Smooth muscle cell (in vitro differentiated cells): Measurements from ENCODE around the gene MAPK1. TPM values are rescaled to one million over a fixed set of nuclear protein-coding genes. Genes with fewer than 3 reads are reported as not detected.

Source experiments
- DNase-seq: peaks from one replicate; lab custom pipeline; 2025; ENCODE audit not compliant: unreplicated experiment; lab: John Stamatoyannopoulos, UW
- H2AFZ ChIP-seq: fragments of 200-600 bp; sonication (generic); 2 replicates; pipeline ENCODE4 v1.6.0; 2016; ENCODE audit warnings: antibody characterized with exemption, low read depth, mild to moderate bottlenecking
- H3F3A ChIP-seq: fragments of 200-600 bp; sonication (generic); 2 replicates; pipeline ENCODE4 v1.6.0; 2017; ENCODE audit warnings: antibody characterized with exemption, low read depth
- H3K27ac ChIP-seq: fragments of 200-600 bp; sonication (generic); 2 replicates; pipeline ENCODE4 v1.5.1; 2016; ENCODE audit warnings: low read depth, mild to moderate bottlenecking
- H3K27me3 ChIP-seq: fragments of 200-600 bp; sonication (generic); 2 replicates; pipeline ENCODE4 v1.6.1; 2016; ENCODE audit warnings: low read depth, mild to moderate bottlenecking
- H3K36me3 ChIP-seq: fragments of 200-600 bp; sonication (generic); 2 replicates; pipeline ENCODE4 v1.5.1; 2016; ENCODE audit warnings: low read depth
- H3K4me1 ChIP-seq: fragments of 200-600 bp; sonication (generic); 2 replicates; pipeline ENCODE4 v1.5.1; 2016; ENCODE audit warnings: low read depth
- H3K4me2 ChIP-seq: fragments of 200-600 bp; sonication (generic); 2 replicates; pipeline ENCODE4 v1.6.0; 2016; ENCODE audit warnings: mild to moderate bottlenecking
- H3K4me3 ChIP-seq: fragments of 200-600 bp; sonication (generic); 2 replicates; pipeline ENCODE4 v1.5.1; 2016; ENCODE audit warnings: mild to moderate bottlenecking
- H3K79me2 ChIP-seq: fragments of 200-600 bp; sonication (generic); 2 replicates; pipeline ENCODE4 v1.6.0; 2016; ENCODE audit warnings: low read depth, mild to moderate bottlenecking
- H3K9ac ChIP-seq: fragments of 200-600 bp; sonication (generic); 2 replicates; pipeline ENCODE4 v1.6.0; 2016; ENCODE audit warnings: low read depth
- H3K9me3 ChIP-seq: fragments of 200-600 bp; sonication (generic); replicated peaks from 2 replicates; pipeline ENCODE4 v1.5.1; 2016; ENCODE audit warnings: low read depth
- H4K20me1 ChIP-seq: fragments of 200-600 bp; sonication (generic); 2 replicates; pipeline ENCODE4 v1.6.0; 2016; ENCODE audit warnings: low read depth
- WGBS: methylation state at CpG from one replicate; pipeline ENCODE4 v1.1.7; 2016; ENCODE audit warnings: low lambda C conversion rate; 5-methylcytosine and 5-hydroxymethylcytosine counted together
- polyA plus RNA-seq: library from polyadenylated mRNA; unstranded; fragments of >200 nt; fragmentation: Nextera tagmentation; extraction: Ambion mirVana; gene quantifications from 2 replicates; pipeline ENCODE4 v1.2.1, GENCODE V29; 2016
- total RNA-seq: library from RNA; depleted of rRNA; stranded (reverse); fragments of >200 nt; gene quantifications from 2 replicates; pipeline ENCODE4 v1.2.3, GENCODE V29; 2014
- TF ChIP-seq, protein P1 (sequence below): fragments of 200-600 bp; sonication (generic); IDR thresholded peaks from 2 replicates; pipeline ENCODE4 v1.5.1; 2017; ENCODE audit warnings: borderline replicate concordance, mild to moderate bottlenecking, antibody characterized with exemption; ENCODE audit not compliant: insufficient read depth, poor library complexity, severe bottlenecking

The MAPK1 gene
- total and polyA plus RNA-seq, 2 experiments from 2014 or later: 57.1 to 62.3 TPM

DNA sequence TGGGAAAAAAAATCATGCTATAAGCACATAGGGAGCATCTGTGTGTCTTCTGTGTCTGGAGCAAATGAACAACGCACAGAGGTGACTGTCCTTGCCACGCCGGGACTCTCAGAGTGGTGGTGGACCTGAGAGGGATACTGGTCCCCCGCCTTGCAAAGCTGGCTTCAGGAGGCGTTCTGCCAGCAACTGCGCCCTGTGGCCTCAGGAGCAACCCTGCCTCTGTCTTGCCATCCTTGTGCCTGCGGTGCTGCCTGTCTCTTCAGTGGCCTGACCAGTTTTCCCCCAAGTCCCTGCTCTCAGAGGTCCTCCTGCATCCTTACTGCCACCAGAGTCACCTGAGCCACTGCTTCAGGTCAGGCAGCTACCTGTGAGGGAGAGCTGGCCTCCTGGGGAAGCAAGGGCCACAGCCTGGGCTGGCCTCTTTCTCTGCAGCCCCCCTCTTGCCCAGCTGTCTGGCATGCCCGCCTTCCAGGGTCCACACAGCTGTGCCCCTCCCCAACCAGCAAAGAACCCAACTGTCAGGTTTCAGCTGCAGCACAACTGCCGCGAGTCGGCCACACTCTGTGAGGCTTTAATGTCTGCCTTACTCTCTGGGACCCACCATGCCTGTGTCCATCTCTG, 101.4 kb downstream of the MAPK1 start:
- peaks cover 31% of the 10 kb centered on the region for H3K36me3 ChIP-seq
- DNase-seq: no peak

DNA sequence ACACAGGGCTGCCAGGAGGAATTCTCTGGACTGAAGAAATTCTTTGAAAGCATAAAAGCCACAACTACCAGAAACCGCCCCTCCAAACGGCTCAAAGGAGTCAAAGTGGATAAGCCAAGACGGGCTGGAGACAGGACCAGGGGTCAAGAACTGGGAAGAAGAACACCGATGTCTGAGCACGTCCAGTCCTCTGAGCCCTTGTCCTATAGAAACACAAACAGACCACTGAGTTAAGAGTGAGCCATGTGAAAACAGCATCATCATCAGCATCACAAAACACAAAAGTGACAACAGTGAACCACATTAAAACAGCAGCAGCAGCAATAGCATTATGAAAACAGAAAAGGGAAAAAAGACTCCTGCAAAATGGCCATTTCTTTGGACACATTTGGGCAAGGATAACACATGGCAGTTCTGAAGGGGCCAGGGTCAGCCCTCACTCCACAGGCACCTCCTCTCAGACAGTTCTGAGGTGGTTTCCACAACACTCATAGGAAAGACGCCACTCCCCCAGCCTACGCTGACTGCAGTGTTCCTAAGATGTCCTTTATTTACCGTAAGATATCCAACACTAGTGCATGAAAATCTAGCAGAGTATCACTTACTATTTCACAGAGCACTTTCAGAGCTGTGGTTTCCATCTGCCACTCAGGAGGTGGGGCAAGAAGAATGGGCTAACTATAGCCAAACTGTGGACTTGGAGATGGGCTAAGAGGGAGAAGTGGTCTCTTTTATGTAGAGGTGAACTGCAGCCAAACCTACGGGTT, 103.2 kb downstream of the MAPK1 start:
- TF ChIP-seq, protein P1, sequence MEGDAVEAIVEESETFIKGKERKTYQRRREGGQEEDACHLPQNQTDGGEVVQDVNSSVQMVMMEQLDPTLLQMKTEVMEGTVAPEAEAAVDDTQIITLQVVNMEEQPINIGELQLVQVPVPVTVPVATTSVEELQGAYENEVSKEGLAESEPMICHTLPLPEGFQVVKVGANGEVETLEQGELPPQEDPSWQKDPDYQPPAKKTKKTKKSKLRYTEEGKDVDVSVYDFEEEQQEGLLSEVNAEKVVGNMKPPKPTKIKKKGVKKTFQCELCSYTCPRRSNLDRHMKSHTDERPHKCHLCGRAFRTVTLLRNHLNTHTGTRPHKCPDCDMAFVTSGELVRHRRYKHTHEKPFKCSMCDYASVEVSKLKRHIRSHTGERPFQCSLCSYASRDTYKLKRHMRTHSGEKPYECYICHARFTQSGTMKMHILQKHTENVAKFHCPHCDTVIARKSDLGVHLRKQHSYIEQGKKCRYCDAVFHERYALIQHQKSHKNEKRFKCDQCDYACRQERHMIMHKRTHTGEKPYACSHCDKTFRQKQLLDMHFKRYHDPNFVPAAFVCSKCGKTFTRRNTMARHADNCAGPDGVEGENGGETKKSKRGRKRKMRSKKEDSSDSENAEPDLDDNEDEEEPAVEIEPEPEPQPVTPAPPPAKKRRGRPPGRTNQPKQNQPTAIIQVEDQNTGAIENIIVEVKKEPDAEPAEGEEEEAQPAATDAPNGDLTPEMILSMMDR: no peak
- Histone ChIP-seq H2AFZ (no peak overlapping the region), H3K4me1 (no peaks in the 10 kb centered on the region), H3K4me3 (no peak overlapping the region), H4K20me1 (peaks cover 15% of the 10 kb centered on the region), H3K9ac (no peak overlapping the region), H3K4me2 (no peak overlapping the region), H3K79me2 (no peaks in the 10 kb centered on the region), H3K36me3 (peaks cover 24% of the 10 kb centered on the region), H3F3A (no peaks in the 10 kb centered on the region), H3K27ac (no peak overlapping the region), H3K9me3 (no peaks in the 10 kb centered on the region), H3K27me3 (no peaks in the 10 kb centered on the region)
- no peak for DNase-seq
- WGBS: 94% methylated on average over 9 of the region's 9 CpGs

More for the DNA sequence above, 101.4 kb downstream of the MAPK1 start:
- Histone ChIP-seq H2AFZ (no peak overlapping the region), H4K20me1 (peaks cover 8% of the 10 kb centered on the region), H3K9ac (no peak overlapping the region), H3K4me2 (no peak overlapping the region), H3K27me3 (no peaks in the 10 kb centered on the region), H3K9me3 (no peaks in the 10 kb centered on the region), H3K79me2 (no peaks in the 10 kb centered on the region), H3K4me1 (no peaks in the 10 kb centered on the region), H3F3A (no peaks in the 10 kb centered on the region), H3K4me3 (no peak overlapping the region), H3K27ac (no peak overlapping the region)
- 99% methylated on average over 11 of the region's 11 CpGs for WGBS
- TF ChIP-seq, protein P1: no peak

DNA sequence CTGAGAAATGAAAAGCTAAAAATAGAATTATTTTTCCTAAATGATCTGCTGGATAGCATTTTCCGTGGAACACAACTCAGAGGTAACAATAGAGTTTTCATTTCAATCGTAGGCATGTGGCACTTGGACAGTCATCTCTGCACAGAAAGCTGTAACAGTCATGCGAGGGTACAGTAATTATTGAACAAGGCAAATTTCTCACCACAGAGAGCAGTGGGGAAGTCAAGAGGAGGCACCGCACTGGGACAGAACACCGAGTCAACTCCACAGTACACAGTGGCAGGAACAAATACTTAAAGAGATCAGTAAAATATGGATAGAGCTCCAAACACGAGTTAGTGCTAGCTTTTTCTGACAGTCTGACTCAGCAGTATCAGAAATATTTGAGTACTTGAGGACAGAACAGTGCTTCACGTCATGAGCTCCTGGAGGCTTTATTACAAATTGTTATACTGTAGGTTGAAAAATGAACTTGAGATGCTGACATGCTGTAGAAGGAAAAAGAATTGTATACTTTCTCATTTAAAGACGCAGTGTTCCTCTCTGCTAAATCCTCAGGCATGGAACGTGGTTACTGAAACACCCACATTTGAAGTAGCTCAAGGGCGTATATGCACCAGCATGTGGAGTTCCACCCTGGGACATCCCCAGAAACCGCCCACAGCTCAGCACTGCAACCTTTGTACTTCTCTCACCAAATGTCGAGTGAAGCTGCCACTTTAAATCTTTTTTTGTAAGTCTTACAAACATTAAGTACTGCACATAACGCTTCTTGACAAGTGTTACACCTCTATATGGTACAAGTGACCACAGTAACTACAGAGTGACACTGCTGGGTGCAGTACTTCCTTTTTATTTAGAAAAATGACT, 104.5 kb downstream of the MAPK1 start:
- Histone ChIP-seq H3K9me3 (no peaks in the 10 kb centered on the region), H3K4me1 (no peaks in the 10 kb centered on the region), H3K27ac (no peak overlapping the region), H3K27me3 (no peaks in the 10 kb centered on the region), H3K79me2 (no peaks in the 10 kb centered on the region), H3K36me3 (peaks cover 14% of the 10 kb centered on the region), H4K20me1 (peaks cover 15% of the 10 kb centered on the region), H3K4me3 (no peak overlapping the region), H3K4me2 (no peak overlapping the region), H2AFZ (no peak overlapping the region), H3K9ac (no peak overlapping the region), H3F3A (no peaks in the 10 kb centered on the region)
- 88% methylated on average over 13 of the region's 13 CpGs for WGBS
- DNase-seq: no peak
- TF ChIP-seq, protein P1: no peak
